NB4 (cell line): ENCODE measurements around the gene FERMT3.

Source experiments
- DNase-seq: peaks from one replicate; pipeline ENCODE4 v3.0.0; 2010; ENCODE audit warnings: low read depth
- H3K4me3 ChIP-seq: one replicate; pipeline ENCODE4 v1.5.1; 2011; ENCODE audit warnings: mild to moderate bottlenecking, low read depth, low read length, moderate library complexity
- MYC ChIP-seq: IDR thresholded peaks from 2 replicates; pipeline ENCODE4 v1.6.1; 2011; ENCODE audit warnings: low read depth, low read length
- POLR2A ChIP-seq: IDR thresholded peaks from 2 replicates; pipeline ENCODE4 v1.6.1; 2011; ENCODE audit warnings: mild to moderate bottlenecking; ENCODE audit not compliant: insufficient read length; ENCODE audit errors: extremely low read depth
- TF ChIP-seq, protein P1 (sequence below): IDR thresholded peaks from 2 replicates; pipeline ENCODE4 v1.6.1; 2011; ENCODE audit warnings: low read depth, low read length
- TF ChIP-seq, protein P2 (sequence below): IDR thresholded peaks from one replicate; pipeline ENCODE4 v1.5.1; 2012; ENCODE audit warnings: low read depth, low read length

The FERMT3 gene

DNA sequence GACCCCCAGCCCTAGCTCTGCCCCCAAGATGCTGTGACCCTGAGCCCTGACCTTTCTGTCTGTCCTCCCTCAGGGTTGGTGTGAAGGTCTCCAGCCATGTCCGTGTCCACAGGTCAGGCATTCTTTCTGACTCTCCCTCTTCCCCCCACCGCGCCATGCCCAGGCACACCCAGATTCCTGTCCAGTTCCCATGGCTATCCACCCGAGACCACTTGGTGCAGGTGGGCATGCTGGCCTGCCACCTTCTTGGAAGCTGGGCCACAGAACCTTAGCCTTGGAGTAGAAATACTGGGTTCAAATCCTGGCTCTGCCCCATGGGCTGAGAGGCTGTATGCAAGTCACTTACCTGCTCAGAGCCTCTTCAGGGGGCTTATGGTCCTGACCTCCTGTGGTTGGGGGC lies 42.5 kb downstream of the FERMT3 start:
- TF ChIP-seq POLR2A (no peak), MYC (no peak)
- TF ChIP-seq, protein P1, sequence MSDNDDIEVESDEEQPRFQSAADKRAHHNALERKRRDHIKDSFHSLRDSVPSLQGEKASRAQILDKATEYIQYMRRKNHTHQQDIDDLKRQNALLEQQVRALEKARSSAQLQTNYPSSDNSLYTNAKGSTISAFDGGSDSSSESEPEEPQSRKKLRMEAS = no peak
- TF ChIP-seq, protein P2, sequence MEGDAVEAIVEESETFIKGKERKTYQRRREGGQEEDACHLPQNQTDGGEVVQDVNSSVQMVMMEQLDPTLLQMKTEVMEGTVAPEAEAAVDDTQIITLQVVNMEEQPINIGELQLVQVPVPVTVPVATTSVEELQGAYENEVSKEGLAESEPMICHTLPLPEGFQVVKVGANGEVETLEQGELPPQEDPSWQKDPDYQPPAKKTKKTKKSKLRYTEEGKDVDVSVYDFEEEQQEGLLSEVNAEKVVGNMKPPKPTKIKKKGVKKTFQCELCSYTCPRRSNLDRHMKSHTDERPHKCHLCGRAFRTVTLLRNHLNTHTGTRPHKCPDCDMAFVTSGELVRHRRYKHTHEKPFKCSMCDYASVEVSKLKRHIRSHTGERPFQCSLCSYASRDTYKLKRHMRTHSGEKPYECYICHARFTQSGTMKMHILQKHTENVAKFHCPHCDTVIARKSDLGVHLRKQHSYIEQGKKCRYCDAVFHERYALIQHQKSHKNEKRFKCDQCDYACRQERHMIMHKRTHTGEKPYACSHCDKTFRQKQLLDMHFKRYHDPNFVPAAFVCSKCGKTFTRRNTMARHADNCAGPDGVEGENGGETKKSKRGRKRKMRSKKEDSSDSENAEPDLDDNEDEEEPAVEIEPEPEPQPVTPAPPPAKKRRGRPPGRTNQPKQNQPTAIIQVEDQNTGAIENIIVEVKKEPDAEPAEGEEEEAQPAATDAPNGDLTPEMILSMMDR = no peak
- DNase-seq = no peak
- H3K4me3 ChIP-seq = no peak overlapping the region

DNA sequence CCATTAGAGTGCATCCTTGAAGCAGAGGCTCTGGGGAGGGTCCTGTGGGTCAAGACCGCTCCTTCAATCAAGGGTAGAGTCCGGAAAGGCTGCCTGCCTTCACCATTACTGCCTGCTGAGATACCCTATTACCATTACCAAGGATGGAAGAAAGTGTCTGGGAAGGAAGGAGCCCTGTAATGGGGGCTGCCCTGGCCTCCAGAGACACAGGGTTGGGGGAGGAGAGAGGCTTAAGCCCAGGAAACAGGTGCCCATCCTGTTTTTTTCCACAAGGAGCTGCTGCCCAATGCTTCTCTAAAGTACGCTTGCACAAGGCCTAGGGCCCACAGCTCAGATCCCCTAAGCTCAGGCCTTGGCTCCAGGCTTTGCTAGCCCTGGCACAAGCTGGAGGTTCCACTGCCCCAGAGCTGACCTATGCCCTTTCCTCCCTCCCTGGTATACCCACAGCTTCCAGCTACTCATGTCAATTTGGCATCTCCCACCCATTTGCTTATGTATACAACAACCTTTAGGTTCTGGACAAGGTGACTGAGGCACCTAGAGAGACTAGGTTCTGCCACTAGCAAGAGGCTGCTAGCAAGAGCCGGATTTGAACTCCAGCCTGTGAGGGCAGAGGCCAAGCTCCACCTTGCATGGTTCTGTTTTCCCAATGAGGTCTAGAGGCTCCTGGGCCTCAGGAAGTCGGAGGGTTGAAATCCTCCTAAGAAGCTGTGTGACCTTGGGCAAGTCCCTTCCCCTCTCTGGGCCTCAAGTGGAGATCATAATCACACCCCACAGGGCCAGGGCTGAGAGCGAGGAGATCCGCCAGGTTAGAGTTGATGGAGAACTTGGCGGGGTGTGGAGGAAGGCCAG lies 43.3 kb downstream of the FERMT3 start:
- DNase-seq = no peak
- TF ChIP-seq MYC (no peak), POLR2A (no peak)
- TF ChIP-seq, protein P1 = no peak
- TF ChIP-seq, protein P2 = no peak
- H3K4me3 ChIP-seq = no peak overlapping the region

DNA sequence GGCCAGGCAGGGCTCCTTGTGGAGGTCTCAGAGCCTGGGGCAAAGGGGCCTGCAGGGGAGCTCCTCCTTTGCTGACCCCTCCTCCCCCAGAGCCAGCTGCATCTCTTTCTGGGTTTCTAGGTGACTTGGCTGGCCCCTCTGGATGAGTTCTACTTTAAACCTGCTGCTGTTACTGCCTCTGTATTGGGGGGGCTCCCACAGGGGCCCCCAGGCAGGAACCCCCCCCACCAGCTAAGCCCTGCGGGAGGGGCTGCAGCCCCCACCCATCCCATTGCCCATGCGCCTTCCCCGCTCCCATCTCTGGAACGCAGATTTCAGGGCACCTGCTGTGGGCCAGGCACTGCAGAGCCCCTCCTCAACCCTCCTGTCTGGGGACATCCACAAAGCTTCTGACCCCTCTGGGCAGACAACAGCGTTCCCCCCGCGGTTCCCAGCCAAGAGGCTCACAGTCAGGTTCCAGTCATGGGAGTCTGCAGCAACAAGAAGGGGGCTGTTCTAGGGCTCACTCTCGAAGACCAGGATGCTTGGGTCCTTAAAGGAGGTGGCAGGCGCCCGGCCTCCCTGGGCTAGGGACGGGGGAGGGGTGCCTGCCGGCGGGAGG lies 44.0 kb downstream of the FERMT3 start:
- TF ChIP-seq POLR2A (no peak), MYC (no peak)
- TF ChIP-seq, protein P1 = no peak; the same call in 1 of the 2 replicates
- TF ChIP-seq, protein P2 = no peak
- no peak overlapping the region for H3K4me3 ChIP-seq
- DNase-seq = peak; percentile 68

DNA sequence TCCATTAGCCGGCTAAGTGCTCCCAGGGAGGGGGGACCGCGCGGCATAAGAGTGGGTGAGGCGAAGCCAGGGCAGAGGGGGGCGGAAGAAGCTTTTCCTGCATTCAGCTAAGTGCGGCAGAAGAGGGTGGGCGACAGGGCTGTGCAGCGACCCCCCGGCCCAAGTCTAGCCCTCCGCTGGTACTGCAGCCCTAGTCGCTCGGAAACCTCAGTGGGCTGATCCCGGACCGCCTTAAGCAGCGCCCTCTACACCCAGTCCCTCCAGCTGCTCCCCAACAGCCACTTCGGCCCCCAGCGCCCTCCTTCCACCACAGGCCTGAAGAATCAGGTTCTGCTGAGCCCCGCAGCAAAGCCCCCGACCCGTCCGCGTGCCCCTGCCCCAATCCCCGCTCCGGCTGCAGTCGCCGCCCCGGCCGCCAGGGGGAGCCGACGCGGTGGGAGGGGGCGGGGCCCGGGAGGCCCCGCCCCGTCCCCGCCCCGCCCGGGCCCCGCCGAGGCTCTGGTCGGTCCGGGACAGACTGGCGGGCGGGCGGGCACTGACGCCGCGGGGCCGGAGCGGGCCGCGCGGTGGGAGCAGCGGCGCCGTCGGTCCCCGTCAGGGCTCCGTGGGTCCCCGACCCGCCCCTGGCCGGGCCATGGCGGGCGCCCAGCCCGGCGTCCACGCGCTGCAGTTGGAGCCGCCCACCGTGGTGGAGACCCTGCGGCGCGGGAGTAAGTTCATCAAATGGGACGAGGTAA lies 44.7 kb downstream of the FERMT3 start, which contains the start of gene PLCB3:
TSS of gene PLCB3 (plus strand) at position 515 of the 737 bp plus-strand sequence. CDS start at position 635, 120 bp downstream.
- H3K4me3 ChIP-seq = peak within 1 kb of the TSS; percentile 60
- DNase-seq = peak; percentile 60
- TF ChIP-seq, protein P1 = no peak
- 0 out of 2 replicates have a peak, but pooled peaks have one; percentile 4 for TF ChIP-seq MYC
- peak; percentile 44 for TF ChIP-seq POLR2A
- TF ChIP-seq, protein P2 = peak; percentile 43

DNA sequence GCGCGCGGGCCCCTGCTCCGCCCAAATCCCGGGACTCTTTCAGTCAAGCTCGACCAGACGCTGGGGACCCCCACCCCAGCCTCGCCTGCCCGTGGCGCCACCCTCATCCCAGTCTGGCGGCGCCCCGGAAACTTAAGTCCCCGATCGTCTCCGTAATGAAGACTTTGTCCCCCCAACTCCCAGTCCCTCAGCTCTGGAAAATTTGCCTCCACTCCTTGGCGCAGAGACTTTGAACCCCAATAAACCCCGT lies 45.2 kb downstream of the FERMT3 start:
- DNase-seq = no peak
- TF ChIP-seq, protein P2 = no peak
- peak overlapping the region; percentile 60 for H3K4me3 ChIP-seq
